T-helper 2 cell (primary cell): ENCODE data around the gene DNAJC17.

ENCODE experiments used
- DNase-seq, 5 experiments: peaks; one replicate each; pipeline versions ENCODE4 v3.0.0 to v3.0.0-alpha.2; 2012 to 2022

DNAJC17 gene

GRCh38 chr15:40737048-40737447 lies 70.2 kb downstream of the DNAJC17 start:
- no peak for DNase-seq

- DNase-seq, result no peak
Observed at GRCh38 chr15:40736575-40736974, 70.7 kb downstream of the DNAJC17 start.

- DNase-seq, result no peak
Observed at GRCh38 chr15:40731034-40731433, 76.2 kb downstream of the DNAJC17 start.

DNA sequence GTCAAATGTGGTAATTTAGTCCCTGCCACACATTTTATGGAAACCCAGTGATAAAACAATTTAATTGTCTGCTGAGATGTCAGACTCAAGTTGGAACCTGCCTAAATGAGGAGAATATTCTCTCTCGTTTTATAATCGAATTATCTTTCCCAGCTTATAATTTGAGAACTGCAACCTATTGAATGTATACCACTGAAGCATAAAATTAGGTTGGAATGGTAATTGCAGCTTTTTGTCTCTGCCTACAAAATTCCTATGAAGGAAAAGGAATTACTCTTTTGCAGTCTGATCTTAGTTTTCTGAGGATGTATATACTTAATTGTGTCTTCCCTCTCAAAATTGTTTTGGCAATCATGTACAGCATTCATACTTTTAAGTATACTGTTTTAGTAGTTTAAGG lies 83.4 kb downstream of the DNAJC17 start:
- no peak for DNase-seq

DNA sequence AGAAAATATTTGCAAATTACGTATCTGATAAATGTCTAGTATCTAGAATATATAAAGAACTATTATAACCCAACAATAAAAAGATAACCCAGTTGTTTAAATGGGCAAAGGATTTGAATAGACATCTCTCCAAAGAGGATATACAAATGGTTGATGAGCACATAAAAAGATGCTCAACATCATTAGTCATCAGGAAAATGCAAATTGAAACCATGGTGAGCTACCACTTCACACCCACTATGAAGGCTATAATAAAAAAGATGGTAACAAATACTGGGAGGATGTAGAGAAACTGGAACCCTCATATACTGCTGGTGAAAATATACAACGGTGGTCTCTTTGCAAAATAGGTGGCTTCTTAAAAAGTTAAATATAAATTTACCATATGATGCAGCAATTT lies 84.3 kb downstream of the DNAJC17 start:
- DNase-seq, result no peak

DNA sequence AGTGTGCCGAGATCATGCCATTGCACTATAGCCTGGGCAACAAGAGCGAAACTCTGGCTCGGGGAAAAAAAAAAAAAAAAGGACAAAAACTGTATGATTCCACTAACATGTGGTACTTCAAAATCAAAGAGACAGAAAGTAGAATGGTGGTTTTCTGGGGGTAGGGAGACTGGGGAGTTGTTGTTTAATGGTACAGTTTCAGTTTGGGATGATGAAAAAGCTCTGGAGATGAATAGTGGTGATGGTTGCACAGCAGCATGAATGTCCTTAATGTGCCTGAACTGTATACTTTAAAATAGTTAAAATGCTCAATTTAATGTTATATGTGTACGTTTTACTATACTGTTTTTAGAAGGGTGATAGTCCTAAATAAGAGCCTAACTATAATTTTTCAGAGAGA lies 84.9 kb downstream of the DNAJC17 start:
- no peak for DNase-seq

DNA sequence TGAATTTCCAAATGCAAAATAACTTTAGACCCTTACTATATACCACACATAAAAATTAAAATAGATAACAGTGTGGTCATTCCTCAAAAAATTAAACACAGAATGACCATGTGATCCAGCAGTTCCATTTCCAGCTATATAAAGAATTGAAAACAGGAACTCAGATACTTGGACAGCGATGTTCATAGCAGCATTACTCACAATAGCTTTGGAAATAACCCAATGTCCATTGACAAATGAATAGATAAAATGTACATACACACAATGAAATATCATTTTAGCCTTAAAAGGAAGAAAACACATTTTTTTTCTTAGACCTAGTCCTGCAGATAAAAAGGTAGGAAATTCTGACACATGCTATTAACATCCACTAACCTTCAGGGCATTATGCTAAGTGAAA lies 85.6 kb downstream of the DNAJC17 start:
- DNase-seq, result no peak

DNA sequence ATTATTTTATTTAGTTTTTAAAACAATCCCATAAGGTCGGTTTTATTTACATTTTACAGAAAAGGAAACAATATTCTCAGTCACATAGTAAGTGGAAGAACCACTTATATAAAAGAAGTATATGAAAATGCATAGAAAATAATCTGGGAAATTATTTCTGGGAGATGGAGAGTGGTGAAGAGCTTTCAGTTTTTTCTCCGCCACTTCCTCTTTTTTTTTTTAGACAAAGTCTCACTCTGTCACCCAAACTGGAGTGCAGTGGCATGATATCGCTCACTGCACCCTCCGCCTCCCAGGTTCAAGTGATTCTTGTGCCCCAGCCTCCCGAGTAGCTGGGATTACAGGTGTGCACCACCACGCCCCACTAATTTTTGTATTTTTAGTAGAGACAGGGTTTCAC lies 91.1 kb downstream of the DNAJC17 start:
- no peak for DNase-seq
